Middle frontal gyrus (tissue), 1 donor: ENCODE results near the gene AGR2.
"Not testable (repeated sequence)": the region's sequence is repeated elsewhere in the genome, so short reads cannot be mapped to it uniquely, and the experiment has no call there.

ENCODE experiments used
- DNase-seq: peaks from one replicate; pipeline ENCODE4 v3.0.0-alpha.2; 2015; ENCODE audit warnings: low spot score; ENCODE audit errors: extremely low spot score

AGR2 gene

DNA sequence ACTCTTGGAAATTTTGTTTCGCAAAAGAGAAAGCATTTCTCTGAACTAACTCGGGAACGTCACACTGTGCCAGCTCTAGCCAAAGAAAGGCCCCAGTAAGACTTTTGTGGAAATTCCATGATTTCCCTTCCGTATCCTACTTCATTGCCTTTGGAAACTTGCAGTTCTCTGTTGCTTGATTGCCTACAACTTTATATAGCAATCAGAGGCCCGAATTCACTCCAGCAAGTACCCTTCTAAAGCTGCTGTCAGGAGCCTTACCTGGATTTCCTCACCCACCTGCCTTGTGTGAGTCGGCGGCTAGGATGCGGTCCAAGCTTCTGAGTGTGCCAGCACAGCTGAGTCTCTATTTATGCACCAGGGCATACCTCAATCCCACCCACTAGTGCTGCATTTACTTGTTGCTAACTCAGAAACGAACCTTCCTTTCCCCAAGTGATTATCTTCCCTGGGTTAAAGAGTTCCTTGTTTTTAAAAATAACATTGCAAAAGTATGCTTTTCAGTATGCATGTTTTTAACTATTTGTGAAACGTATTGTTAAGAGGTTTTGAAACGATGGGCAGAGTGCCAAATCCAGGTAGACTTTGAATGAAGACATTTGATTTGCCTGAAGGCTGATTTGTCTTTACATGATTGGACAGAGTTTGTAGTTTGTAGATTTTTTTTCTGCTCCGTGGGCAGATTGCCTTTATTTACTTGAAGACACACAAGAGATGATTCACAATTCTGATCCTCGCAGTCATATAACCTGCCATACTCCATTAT, at the start of gene AGR2:
TSS of gene AGR2 (minus strand) at position 326 of the 766 bp plus-strand sequence. CDS start 3,203 bp downstream, outside the sequence.
- no peak for DNase-seq

GRCh38 chr7:16853189-16853588, 48.4 kb upstream of the AGR2 start:
- DNase-seq, result not testable (repeated sequence)

- no peak for DNase-seq
Observed at GRCh38 chr7:16851829-16852228, 47.0 kb upstream of the AGR2 start.

GRCh38 chr7:16850614-16851466, 46.0 kb upstream of the AGR2 start:
- no peak for DNase-seq

DNA sequence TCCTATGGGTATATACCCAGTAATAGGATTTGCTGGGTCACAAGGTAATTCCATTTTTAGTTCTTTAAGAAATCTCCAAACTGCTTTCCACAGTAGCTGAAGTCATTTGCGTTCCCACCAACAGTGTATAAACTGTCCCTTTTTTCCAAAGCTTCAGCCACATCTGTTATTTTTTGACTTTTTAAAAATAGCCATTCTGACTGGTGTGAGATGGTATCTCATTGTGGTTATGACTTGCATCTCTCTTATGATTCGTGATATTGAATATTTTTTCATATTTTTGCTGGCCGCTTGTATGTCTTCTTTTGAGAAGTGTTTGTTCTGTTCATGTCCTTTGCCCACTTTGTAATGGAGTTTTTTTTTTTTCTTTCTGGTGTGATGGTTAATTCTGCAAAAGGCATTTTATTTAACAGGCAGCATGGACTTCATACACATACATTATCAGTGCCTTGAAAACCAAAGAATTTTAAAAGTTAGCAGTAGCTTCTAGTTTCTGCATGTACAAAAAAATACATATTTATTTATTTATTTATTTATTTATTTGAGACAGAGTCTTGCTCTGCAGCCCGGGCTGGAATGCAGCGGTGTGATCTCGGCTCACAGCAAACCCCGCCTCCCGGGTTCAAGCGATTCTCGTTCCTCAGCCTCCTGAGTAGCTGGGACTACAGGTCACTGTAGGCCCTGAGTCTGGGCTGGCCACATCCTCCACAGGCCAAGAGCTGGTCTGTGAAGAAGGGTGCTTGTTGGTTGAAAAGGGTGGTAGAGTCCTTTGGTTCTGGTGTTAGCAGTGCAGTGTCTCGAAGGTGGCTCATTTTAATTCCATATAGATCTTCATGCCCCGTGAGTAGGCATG, 44.7 kb upstream of the AGR2 start:
- no peak for DNase-seq

DNA sequence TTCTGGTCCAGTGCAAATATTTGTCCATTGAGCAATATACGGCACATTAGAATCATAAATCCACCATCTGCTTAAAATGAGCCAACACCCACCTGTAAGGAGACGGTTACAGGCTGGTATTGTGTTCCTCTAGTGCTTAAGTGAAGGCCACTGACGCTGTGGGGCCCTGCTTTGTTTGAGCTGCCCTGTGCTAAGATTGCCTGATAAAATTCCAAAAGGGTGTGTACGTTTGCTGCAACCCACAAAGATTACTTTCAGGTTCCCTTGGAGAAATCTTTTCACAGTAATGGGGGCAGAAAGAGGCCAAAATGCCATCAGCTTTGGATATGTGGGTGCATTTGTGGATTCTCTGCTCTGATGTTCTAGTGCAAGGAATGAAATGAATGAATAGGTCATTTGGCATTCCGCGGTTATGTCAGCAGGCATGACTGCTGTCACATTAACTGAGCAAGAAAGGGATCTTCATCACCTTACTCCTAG, 42.6 kb upstream of the AGR2 start:
- DNase-seq, result no peak

DNA sequence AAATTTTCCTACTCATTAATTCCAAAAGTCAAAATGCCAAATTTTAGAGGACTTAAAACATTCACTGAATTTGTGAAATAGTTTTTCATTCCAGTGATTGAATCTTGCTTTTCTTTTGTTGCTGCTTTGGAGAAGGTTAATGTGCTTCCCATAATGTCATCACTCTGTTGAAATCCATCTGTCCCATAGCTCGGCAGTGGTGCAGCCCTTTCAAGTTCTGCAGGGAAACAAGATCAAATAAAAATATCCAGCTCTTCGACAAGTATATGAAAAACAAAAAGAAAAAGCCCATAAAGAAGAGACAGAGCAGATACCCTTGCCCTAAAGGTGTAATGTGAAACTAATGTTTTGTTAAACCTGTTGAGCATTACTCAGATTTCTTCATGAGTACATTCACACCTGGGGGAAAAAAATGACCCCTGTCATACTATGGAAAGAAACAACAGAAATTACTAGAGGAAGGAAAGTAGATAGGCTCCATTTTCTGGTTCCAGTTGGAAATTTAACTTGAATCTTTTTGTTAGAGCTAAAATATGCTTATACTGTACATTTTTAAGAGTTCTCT, 41.9 kb upstream of the AGR2 start:
- no peak for DNase-seq

- no peak for DNase-seq
Observed at GRCh38 chr7:16845746-16846145, 40.9 kb upstream of the AGR2 start.

- no peak for DNase-seq
Observed at GRCh38 chr7:16841681-16842080, 36.9 kb upstream of the AGR2 start.

- DNase-seq, result no peak
Observed at GRCh38 chr7:16840094-16840493, 35.3 kb upstream of the AGR2 start.

DNA sequence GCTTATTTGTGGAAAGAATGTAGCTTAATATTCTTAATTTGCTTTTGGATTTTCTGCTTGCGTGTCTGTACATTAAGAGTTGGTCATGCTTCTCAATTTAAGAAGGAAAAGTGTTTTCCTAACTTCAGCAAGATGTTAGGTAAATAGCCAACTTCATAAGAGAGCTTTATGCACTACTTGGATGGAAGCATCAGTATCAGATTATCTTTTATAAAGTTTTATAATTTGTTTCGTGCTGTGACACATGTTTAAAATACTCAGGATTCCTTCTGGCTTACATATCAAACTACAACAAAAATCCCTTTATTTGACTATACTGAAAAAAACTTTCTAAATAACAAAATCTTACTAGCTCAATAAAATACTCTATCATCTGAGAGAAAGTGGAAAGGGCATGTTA, 34.8 kb upstream of the AGR2 start:
- no peak for DNase-seq

- DNase-seq, result no peak
Observed at GRCh38 chr7:16838891-16839290, 34.1 kb upstream of the AGR2 start.

GRCh38 chr7:16838386-16838785, 33.6 kb upstream of the AGR2 start:
- DNase-seq, result no peak

GRCh38 chr7:16836481-16836880, 31.7 kb upstream of the AGR2 start:
- no peak for DNase-seq

GRCh38 chr7:16833373-16833772, 28.6 kb upstream of the AGR2 start:
- no peak for DNase-seq

DNA sequence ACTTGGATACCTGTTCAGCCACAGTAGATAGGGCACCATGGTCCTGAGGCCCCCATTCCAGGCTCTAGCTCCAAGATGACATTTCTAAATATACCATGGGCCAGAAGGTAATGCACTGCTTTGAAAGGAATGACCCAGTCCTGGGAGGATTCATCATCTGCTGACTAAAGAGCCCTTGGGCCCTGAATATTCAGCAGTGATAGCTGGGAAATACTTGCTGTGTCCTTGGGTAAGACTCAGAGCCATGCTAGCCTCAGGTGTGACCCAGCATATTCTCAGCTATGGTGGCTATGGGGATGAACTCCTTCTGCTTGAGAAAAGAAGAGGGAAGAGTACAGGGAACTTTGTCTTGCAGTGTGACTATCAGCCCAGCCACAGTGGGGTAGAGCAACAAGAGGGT, 21.3 kb upstream of the AGR2 start:
- no peak for DNase-seq

GRCh38 chr7:16822029-16822428, 17.2 kb upstream of the AGR2 start:
- DNase-seq, result no peak

DNA sequence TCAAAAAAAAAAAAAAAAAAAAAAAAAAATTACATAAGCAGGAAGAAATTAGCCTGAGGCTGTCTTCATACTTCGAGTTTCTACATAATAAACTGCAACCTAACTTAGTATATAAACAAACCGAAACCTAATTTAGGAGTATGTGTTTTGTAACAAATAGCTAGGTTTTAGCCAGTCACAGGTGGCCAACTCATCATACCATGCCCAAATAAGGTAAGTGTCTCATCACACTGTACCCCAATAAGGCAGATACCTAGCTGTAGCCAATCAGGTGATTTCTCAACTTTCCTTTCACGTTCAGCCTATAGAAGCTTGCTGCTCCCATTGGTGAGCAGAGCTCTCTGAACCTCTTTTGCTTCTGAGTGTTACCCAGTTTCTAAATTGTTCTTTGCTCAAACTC, 13.9 kb upstream of the AGR2 start:
- DNase-seq, result no peak

DNA sequence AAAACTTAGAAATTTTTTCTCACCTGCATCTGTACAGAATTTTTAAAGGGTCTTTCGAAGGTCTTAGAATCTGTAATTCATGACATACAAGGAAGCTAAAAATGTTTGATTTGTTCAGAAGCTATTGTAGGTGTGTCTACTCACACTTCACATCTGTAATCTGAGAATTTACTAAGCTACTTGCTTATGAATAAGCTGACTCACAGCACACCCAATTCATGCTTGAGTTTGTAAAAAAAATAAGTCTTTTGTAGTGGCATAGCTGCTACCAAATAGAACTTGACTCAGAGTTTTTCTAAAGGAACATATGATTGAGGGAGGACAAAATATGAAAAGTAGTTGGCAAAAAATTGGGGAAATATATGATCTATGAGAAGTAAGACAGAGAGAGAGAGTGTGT, 12.7 kb upstream of the AGR2 start:
- DNase-seq, result no peak

DNA sequence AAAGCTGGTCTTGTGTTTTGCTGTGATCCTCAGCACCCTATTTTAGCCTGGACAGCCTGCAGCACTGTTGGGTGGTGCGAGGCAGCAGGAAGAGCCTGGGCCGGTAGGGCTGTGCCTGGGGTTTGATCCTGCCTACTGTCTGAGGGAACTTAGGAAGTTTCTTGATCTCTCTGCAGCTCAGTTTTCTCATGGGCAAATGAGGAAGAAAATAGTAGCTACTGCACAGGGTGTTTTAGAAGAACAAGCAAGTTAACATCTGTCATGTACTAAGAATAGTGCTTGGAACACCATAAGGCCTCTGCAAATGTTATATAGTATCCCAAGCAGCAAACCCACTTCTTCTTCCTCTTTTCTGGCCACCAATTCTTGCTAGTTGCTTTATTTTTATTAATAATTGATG, 12.0 kb upstream of the AGR2 start:
- no peak for DNase-seq

GRCh38 chr7:16815001-16815400, 10.2 kb upstream of the AGR2 start:
- DNase-seq, result no peak
